Omental fat pad (tissue), 4 donors: ENCODE data around the gene PRR15L. TPM values are rescaled to one million over a fixed set of nuclear protein-coding genes. Genes with fewer than 3 reads are reported as not detected.

Experiments used
- ATAC-seq: fragments of 150-250 bp; one replicate; pipeline ENCODE4 v1.9.1; 2016; ENCODE audit warnings: mild to moderate bottlenecking, moderate library complexity; ENCODE audit not compliant: low FRiP score
- DNase-seq: peaks from one replicate; pipeline ENCODE4 v3.0.0-alpha.2; 2019; ENCODE audit warnings: low spot score
- CTCF ChIP-seq, 3 donors: fragments of 450-650 bp; IDR thresholded peaks; one replicate each; pipeline ENCODE4 v1.5.1; 2016 to 2017; ENCODE audit warnings: antibody characterized with exemption in 3 of 3, mild to moderate bottlenecking in 3 of 3, moderate library complexity in 2 of 3
- total RNA-seq, 4 donors: library from RNA; depleted of rRNA; stranded (reverse); fragments of >200 nt; gene quantifications; one replicate each; pipeline ENCODE4 v1.1.0, GENCODE V29; 2016

Gene PRR15L
- total RNA-seq, 4 donors from 2014 or later: 2.4 to 6.6 TPM; not detected in 2

- ATAC-seq (peak; percentile 25), DNase-seq (no peak)
- no peak for TF ChIP-seq CTCF (IDR thresholded peaks at IDR 0.05)
Observed at GRCh38 chr17:47914306-47914948, 43.3 kb downstream of the PRR15L start.

- ATAC-seq (no peak), DNase-seq (no peak)
- TF ChIP-seq CTCF (IDR thresholded peaks at IDR 0.05): no peak
Observed at GRCh38 chr17:47913050-47913449, 44.6 kb downstream of the PRR15L start.

GRCh38 chr17:47907932-47908562 lies 49.6 kb downstream of the PRR15L start:
- DNase-seq (no peak), ATAC-seq (no peak)
- TF ChIP-seq CTCF (IDR thresholded peaks at IDR 0.05): no peak

- no peak for TF ChIP-seq CTCF (IDR thresholded peaks at IDR 0.05)
- no peak for DNase-seq
- no peak for ATAC-seq
Observed at GRCh38 chr17:47906443-47906842, 51.2 kb downstream of the PRR15L start.

GRCh38 chr17:47905221-47905733 lies 52.4 kb downstream of the PRR15L start:
- ATAC-seq (no peak), DNase-seq (no peak)
- no peak for TF ChIP-seq CTCF (IDR thresholded peaks at IDR 0.05)

GRCh38 chr17:47902039-47902744 lies 55.5 kb downstream of the PRR15L start:
- no peak for DNase-seq
- no peak for ATAC-seq
- no peak for TF ChIP-seq CTCF (IDR thresholded peaks at IDR 0.05)

Other genes with a start within 250 kb of the PRR15L start
- gene TBX21, start 224.6 kb downstream of the PRR15L start, total RNA-seq: 1 to 10 TPM in 3 of 4 donors, under 1 TPM in 1; 0.46 to 4.6 (median 2.0) TPM
- gene OSBPL7, start 136.1 kb downstream of the PRR15L start, total RNA-seq: 10 to 100 TPM in 1 of 4 donors, 1 to 10 TPM in 3; 2.6 to 13.9 (median 4.6) TPM
- 10 to 100 TPM; 23.1 to 50.5 (median 36.8) TPM for gene MRPL10, start 126.3 kb downstream of the PRR15L start, total RNA-seq
- under 1 TPM in 1 of 4 donors, not detected in 3; 0.24 TPM for gene LRRC46, start 126.2 kb downstream of the PRR15L start, total RNA-seq
- gene SCRN2, start 116.6 kb downstream of the PRR15L start, total RNA-seq: 10 to 100 TPM; 43.6 to 72.6 (median 60.3) TPM
- gene SP6, start 106.7 kb downstream of the PRR15L start, total RNA-seq: 1 to 10 TPM in 3 of 4 donors, under 1 TPM in 1; 0.74 to 1.7 (median 1.2) TPM
- gene SP2, start 61.6 kb downstream of the PRR15L start, total RNA-seq: 1 to 10 TPM; 2.9 to 8.5 (median 6.9) TPM
- 10 to 100 TPM; 20.1 to 39.7 (median 30.8) TPM for gene PNPO, start 16.3 kb downstream of the PRR15L start, total RNA-seq
- 100 to 1,000 TPM in 2 of 4 donors, 10 to 100 TPM in 2; 72.4 to 156 (median 100) TPM for gene CDK5RAP3, start 13.2 kb upstream of the PRR15L start, total RNA-seq
- 10 to 100 TPM; 43.8 to 61.8 (median 49.7) TPM for gene COPZ2, start 79.9 kb upstream of the PRR15L start, total RNA-seq
- gene NFE2L1, start 90.5 kb upstream of the PRR15L start, total RNA-seq: 100 to 1,000 TPM; 144 to 255 (median 168) TPM
- gene CBX1, start 143.6 kb upstream of the PRR15L start, total RNA-seq: 10 to 100 TPM; 16.0 to 28.9 (median 24.1) TPM
- 10 to 100 TPM; 10.1 to 19.1 (median 18.4) TPM for gene SNX11, start 149.9 kb upstream of the PRR15L start, total RNA-seq